ENCODE measurements around the gene BAAT. TPM values are rescaled to one million over a fixed set of nuclear protein-coding genes. Genes with fewer than 3 reads are reported as not detected.

BAAT gene
- total and polyA plus RNA-seq, 9 of the 15 experiments (the other 6 are each of a cell fraction or from before 2014, with no cell fraction given): 0.17 to 0.76 (median 0.32) TPM

- TF ChIP-seq SIN3A (IDR thresholded peaks at IDR 0.05; ENCODE audit: borderline replicate concordance in 2 of 2, control insufficient read depth in 1 of 2, low read depth in 2 of 2, low read length in 2 of 2): no peak
- TF ChIP-seq SREBF1 (IDR thresholded peaks at IDR 0.05; ENCODE audit: borderline replicate concordance, low read depth, low read length): no peak
- TF ChIP-seq ZNF655 (CRISPR knock-in tag; IDR thresholded peaks at IDR 0.05): no peak
- no peak for TF ChIP-seq ZNF407 (IDR thresholded peaks at IDR 0.05; ENCODE audit: low read depth)
- TF ChIP-seq KDM1A (IDR thresholded peaks at IDR 0.05): no peak
- TF ChIP-seq RFX7 (CRISPR knock-in tag; IDR thresholded peaks at IDR 0.05): no peak
- no peak for TF ChIP-seq BCOR (IDR thresholded peaks at IDR 0.05)
These were observed 34.5 kb downstream of the BAAT start (continued) for GRCh38 chr9:101350285-101350684.

All from K562 (cell line).